ENCODE measurements around the gene YPEL2. TPM values are rescaled to one million over a fixed set of nuclear protein-coding genes. Genes with fewer than 3 reads are reported as not detected.

The YPEL2 gene
- total and polyA plus RNA-seq, 2 donors (not counting 1 experiment from before 2014, with no cell fraction given) = 20.7 to 51.8 TPM

- peaks cover 4% of the 10 kb centered on the region for H4K20me1 ChIP-seq (ENCODE audit: control insufficient read depth, insufficient read depth, low read length, poor library complexity, severe bottlenecking)
- Mint-ChIP-seq H3K4me1 (peaks cover 38% of the 10 kb centered on the region), H3K4me3 (no peak overlapping the region), H3K27ac (no peak overlapping the region), H3K27me3 (no peaks in the 10 kb centered on the region), H3K9me3 (ENCODE audit: insufficient read depth) (no peaks in the 10 kb centered on the region)
- TF ChIP-seq EZH2 (IDR thresholded peaks at IDR 0.05; ENCODE audit: borderline replicate concordance, insufficient read depth, low read depth, low read length, poor library complexity, severe bottlenecking) = no peak
- TF ChIP-seq, protein P1, sequence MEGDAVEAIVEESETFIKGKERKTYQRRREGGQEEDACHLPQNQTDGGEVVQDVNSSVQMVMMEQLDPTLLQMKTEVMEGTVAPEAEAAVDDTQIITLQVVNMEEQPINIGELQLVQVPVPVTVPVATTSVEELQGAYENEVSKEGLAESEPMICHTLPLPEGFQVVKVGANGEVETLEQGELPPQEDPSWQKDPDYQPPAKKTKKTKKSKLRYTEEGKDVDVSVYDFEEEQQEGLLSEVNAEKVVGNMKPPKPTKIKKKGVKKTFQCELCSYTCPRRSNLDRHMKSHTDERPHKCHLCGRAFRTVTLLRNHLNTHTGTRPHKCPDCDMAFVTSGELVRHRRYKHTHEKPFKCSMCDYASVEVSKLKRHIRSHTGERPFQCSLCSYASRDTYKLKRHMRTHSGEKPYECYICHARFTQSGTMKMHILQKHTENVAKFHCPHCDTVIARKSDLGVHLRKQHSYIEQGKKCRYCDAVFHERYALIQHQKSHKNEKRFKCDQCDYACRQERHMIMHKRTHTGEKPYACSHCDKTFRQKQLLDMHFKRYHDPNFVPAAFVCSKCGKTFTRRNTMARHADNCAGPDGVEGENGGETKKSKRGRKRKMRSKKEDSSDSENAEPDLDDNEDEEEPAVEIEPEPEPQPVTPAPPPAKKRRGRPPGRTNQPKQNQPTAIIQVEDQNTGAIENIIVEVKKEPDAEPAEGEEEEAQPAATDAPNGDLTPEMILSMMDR (IDR thresholded peaks at IDR 0.05) = no peak
- H3K27ac ChIP-seq (ENCODE audit: low read length in 2 of 2) = no peak overlapping the region
- H3K4me3 ChIP-seq (ENCODE audit: control extremely low read depth in 1 of 5, extremely low read depth in 1 of 5, insufficient read depth in 1 of 5, low read depth in 2 of 5, low read length in 4 of 5) = no peak overlapping the region
- DNase-seq (no peak), ATAC-seq (ENCODE audit: low read depth) (no peak)
- no peaks in the 10 kb centered on the region for H3K36me3 ChIP-seq (replicated peaks in 1 of 2; ENCODE audit: control extremely low read depth in 1 of 2, control insufficient read depth in 1 of 2, extremely low read depth in 1 of 2, insufficient read depth in 2 of 2, low read length in 1 of 2)
- no peak overlapping the region for H2AFZ ChIP-seq (ENCODE audit: insufficient read depth, low read depth, low read length, poor library complexity, severe bottlenecking)
- no peak overlapping the region for H3K4me2 ChIP-seq (replicated peaks; ENCODE audit: low read depth, low read length, poor library complexity, severe bottlenecking)
- intact Hi-C loops (cut with micrococcal nuclease) = no loop called here
- CTCF ChIA-PET = interaction anchor here (1.0 to 8.1 kb wide), 8 partner anchors 13 to 125 kb away, joined by 3 to 358 read pairs (median 4); no protein-coding TSS in a partner anchor
- H3K4me1 ChIP-seq (ENCODE audit: control insufficient read depth in 2 of 2, insufficient read depth in 2 of 2, low read length in 2 of 2) = peaks cover 20 to 35% of the 10 kb centered on the region in 2 donors
- peaks cover 11% of the 10 kb centered on the region for H3K79me2 ChIP-seq (ENCODE audit: control insufficient read depth, insufficient read depth, low read length)
- H3K9me3 ChIP-seq (ENCODE audit: control extremely low read depth in 1 of 3, control insufficient read depth in 2 of 3, insufficient read depth in 1 of 3, low read length in 2 of 3) = no peaks in the 10 kb centered on the region
- no peak overlapping the region for H3K9ac ChIP-seq (ENCODE audit: low read length)
- no peaks in the 10 kb centered on the region for H3K27me3 ChIP-seq (replicated peaks in 1 of 4; ENCODE audit: control extremely low read depth in 1 of 4, control insufficient read depth in 3 of 4, insufficient read depth in 4 of 4, low read length in 3 of 4)
- POLR2A ChIA-PET = interaction anchor here (0.6 kb wide), 1 partner anchor 764 kb away, joined by 5 read pairs; no protein-coding TSS in a partner anchor
Measured at GRCh38 chr17:59327981-59328290, 3.5 kb upstream of the YPEL2 start.

DNA sequence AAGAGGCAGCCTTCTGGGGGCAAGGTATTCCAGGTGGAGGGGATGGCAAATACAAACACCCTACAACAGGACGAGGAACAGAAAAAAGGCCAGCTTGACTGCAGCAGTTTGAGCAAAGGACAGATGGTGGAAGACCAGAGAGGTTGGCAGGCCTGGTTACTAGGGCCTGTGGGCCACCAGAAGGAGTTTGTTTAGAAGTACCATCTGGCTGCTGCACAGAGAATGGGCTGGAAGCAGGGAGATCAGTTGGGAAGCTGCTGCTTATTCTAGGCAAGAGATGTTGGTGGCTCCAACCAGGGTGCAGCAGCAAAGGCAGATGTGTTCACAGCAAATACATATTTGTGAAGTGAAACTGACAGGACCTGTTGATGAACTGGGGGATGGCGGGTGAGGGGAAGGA, 2.9 kb upstream of the YPEL2 start:
- H3K27me3 ChIP-seq (replicated peaks in 1 of 4; ENCODE audit: control extremely low read depth in 1 of 4, control insufficient read depth in 3 of 4, insufficient read depth in 4 of 4, low read length in 3 of 4) = no peaks in the 10 kb centered on the region
- no peak overlapping the region for H3K27ac ChIP-seq (ENCODE audit: low read length in 2 of 2)
- no peak for TF ChIP-seq EZH2 (IDR thresholded peaks at IDR 0.05; ENCODE audit: borderline replicate concordance, insufficient read depth, low read depth, low read length, poor library complexity, severe bottlenecking)
- TF ChIP-seq, protein P1 (IDR thresholded peaks at IDR 0.05) = no peak
- POLR2A ChIA-PET = no interaction called here
- H2AFZ ChIP-seq (ENCODE audit: insufficient read depth, low read depth, low read length, poor library complexity, severe bottlenecking) = peak overlapping the region; percentile 44
- no peak overlapping the region for H3K4me2 ChIP-seq (replicated peaks; ENCODE audit: low read depth, low read length, poor library complexity, severe bottlenecking)
- CTCF ChIA-PET = interaction anchor here (1.0 to 8.1 kb wide), 10 partner anchors 14 to 125 kb away, joined by 3 to 358 read pairs (median 6); no protein-coding TSS in a partner anchor
- no peak overlapping the region for H3K27ac Mint-ChIP-seq
- H3K4me3 Mint-ChIP-seq = no peak overlapping the region
- H3K9ac ChIP-seq (ENCODE audit: low read length) = no peak overlapping the region
- peaks cover 10% of the 10 kb centered on the region for H4K20me1 ChIP-seq (ENCODE audit: control insufficient read depth, insufficient read depth, low read length, poor library complexity, severe bottlenecking)
- DNase-seq (no peak), ATAC-seq (ENCODE audit: low read depth) (no peak)
- peaks cover 27 to 41% of the 10 kb centered on the region in 2 donors for H3K4me1 ChIP-seq (ENCODE audit: control insufficient read depth in 2 of 2, insufficient read depth in 2 of 2, low read length in 2 of 2)
- no peaks in the 10 kb centered on the region for H3K27me3 Mint-ChIP-seq
- no peaks in the 10 kb centered on the region for H3K9me3 Mint-ChIP-seq (ENCODE audit: insufficient read depth)
- WGBS (ENCODE audit: insufficient coverage) = no CpG with 5 or more reads among the region's 2 CpGs
- H3K36me3 ChIP-seq (replicated peaks in 1 of 2; ENCODE audit: control extremely low read depth in 1 of 2, control insufficient read depth in 1 of 2, extremely low read depth in 1 of 2, insufficient read depth in 2 of 2, low read length in 1 of 2) = no peaks in the 10 kb centered on the region
- intact Hi-C loops (cut with micrococcal nuclease) = no loop called here
- no peak overlapping the region for H3K4me3 ChIP-seq (ENCODE audit: control extremely low read depth in 1 of 5, extremely low read depth in 1 of 5, insufficient read depth in 1 of 5, low read depth in 2 of 5, low read length in 4 of 5)
- no peaks in the 10 kb centered on the region for H3K9me3 ChIP-seq (ENCODE audit: control extremely low read depth in 1 of 3, control insufficient read depth in 2 of 3, insufficient read depth in 1 of 3, low read length in 2 of 3)
- peaks cover 45% of the 10 kb centered on the region for H3K4me1 Mint-ChIP-seq
- peaks cover 17% of the 10 kb centered on the region for H3K79me2 ChIP-seq (ENCODE audit: control insufficient read depth, insufficient read depth, low read length)

All from B cell (primary cell).